NCI-H774 (cell line): ENCODE measurements around the gene CFAP45.

Experiments
- DNase-seq: peaks from one replicate; lab custom pipeline; 2025; lab: John Stamatoyannopoulos, UW

CFAP45 gene

DNA sequence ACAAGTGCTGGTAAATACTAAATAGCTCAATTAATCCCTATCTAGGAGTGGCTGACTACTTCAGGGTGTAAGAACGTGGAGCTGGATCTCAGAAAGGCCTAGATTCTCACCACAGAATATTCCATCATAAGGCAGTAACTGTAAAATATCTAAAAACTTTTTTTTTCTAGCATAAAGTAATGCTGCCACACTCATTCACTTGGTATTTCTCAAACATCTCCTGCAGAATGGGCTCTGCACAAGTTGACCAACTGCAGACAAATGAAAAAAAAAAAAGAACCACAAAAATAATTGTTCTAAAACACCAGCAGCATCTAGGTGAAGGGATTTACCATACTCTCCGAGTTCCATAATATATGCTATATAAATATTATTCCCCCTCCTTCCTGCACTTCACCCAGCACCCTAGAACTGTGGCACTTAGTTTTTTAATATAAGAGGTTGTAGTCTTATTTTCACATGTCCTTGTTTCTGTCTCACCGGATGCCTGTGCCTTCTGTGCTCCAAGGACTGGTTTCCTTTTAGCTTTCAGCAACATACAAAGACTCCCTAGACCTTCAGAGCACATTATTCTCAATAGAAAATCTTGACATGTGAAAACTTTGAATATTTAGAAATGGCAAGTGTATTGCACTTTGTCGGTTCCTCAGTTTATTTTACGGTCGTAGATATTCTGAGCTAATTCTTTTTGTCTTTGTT is 46.4 kb downstream of the CFAP45 start:
- no peak for DNase-seq

DNA sequence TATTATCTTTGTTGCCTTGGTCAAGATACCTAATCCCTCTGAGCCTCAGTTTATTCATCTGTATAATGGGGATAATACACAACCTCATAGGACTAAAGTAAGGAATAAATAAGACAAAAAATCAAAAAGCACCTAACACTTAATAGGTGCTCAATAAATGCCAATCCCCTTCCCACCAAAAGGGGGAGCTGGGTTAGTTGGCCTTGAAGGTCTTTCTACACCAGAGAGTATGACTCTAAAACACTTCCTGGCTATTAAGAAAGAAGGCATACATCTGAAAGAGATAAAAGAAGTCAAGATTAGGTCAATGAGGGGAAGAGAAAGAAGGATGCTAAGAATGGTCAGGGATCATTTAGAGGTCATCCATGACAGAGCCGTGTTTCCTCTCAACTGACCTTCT is 48.6 kb downstream of the CFAP45 start:
- no peak for DNase-seq

DNA sequence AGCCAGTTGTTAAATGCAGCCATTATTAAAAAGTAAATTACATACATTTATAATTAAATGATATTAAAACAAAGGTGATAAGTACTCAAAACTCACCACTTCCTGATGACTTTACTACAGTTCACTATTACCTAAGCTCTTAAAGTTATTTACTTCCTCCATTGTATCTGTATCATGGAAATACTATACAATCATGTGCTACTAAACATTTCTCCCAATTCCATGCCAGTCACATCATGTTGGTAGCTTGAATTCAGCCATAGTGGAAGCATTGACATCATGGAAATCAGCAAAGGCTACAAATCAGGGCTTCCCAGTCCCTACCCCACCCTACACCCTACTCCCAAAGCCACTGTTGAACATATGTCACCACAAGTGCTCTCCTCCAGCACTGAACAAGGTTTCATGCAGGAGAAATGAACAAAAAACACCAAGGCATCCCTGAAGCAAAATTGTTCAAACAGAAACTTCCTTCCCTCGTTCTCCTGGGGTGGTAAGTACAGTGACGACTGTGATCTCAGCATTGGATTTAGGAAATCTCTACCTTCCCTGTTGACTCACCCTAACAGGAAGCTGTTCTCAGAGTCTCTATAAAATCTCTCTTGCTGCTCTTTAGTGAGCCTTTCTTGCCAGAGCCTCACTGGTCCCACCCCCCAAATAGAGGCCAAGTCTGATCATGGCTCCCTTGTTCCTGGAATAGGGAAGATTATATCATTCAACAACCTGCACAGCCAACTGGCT is 50.2 kb downstream of the CFAP45 start:
- no peak for DNase-seq

DNA sequence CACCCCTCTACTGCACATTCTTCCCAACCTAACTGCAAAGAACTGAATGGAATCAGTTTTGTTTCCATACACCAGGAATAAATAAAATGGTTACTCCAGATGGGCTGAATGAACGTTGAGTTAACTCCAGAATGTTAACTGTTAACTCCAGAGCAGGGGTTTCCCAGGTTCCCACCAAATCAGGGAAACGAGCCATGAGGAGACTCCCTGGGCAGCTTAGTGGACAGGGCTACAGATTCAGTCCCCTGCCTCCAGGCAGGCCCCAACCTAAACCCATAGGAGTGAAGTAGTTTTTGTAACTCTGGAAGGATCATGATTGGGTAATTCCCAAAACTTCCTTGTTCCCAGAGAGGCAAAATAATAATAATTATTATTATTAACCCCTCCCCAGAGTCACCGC is 51.6 kb downstream of the CFAP45 start:
- no peak for DNase-seq

DNA sequence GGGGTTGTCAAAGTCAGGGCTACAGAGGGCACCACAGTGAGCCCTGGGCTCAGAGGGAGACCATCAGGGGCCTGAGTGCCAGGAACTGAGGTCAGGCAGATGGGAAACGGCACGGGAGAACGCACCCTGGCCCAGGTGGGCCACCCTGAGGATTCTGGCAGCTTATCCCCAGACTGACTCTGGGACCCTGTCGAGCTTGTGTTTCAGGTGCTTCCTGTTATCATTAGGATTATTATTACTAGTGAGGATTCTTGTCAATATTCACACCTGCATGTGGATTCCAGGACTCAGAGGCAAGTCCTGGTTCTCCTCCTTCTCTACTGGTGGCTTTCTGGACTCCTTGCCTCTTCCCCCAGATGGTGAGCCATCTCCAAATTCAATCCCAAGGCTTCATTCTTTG is 52.7 kb downstream of the CFAP45 start:
- DNase-seq = no peak

DNA sequence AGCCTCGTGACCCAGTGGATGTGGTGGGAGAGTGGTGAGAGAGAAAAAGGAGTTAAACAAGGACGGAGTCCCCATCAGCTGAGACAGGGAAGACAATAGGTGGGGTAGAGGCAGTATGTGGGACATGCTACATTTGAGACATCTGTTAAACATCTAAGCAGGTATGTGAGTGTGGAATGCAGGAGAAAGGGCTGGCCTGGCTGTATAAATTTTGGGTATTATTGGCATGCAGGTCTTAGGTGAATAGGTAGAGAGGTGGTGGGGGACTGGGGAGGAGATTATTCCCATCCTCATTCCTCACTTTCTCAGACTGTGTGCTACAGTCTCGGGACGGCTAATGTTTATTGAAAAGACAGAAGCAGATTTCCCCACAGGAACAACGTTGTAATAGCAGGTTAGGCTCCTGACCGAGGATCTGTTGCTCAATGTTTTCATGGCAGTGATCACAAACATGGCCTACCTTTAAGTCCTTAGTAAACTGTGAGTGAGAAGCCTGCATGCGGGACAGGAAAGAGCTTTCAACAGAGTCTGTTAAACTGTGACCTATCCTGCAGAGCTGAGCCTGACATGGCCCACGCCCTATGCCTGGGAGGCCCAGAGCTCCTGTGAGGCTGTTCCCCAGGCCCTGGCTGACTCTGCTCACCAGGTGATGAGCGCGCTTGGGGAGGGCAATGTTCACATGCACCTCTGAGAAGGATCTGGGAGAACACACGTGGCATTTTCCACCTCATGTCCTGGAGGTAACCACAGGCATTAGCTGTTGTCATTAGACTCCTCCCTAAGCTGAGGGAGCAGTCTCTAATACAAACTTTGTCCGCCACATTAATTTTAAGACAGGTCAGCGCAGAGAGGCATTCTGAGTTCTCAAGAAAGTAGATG is 54.0 kb downstream of the CFAP45 start:
- DNase-seq = no peak

DNA sequence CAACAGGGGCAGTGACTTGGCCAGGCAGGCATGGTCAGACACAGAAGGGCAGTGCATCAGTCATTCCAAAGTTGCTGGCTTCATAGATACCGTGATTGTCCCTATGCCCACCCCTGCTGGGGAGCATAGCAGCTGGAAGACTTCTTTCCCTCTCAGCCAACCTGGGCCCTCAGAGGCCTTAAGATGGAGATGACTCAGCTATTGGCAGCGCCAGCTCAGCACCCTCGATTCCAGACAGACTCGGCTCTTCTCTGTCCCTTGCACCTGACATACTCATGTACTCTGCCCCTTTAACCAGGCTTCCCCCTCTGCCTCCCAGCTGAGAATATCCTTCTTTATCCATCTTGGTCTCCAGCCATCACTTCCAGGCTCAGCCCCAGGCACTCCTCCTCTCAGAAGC is 56.5 kb downstream of the CFAP45 start:
- DNase-seq = no peak

DNA sequence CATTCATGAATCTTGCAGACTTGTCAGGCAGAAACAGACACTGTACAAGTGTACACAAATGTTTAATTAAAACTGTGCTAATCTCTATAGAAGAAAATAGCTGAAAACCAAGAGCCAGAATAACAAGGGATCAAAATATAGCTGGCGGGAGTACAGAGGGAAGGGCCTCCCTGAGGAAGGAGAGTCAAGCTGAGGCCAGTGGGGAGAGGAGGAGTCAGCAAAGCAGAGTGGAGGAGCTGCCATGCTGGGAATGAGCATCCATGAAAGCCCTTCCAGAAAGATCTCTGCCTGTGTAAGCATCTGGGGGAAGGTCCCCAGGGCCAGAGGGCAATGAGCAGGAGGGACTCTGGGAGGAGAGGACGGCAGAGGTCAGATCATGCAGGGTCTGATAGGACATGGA is 58.2 kb downstream of the CFAP45 start:
- no peak for DNase-seq

DNA sequence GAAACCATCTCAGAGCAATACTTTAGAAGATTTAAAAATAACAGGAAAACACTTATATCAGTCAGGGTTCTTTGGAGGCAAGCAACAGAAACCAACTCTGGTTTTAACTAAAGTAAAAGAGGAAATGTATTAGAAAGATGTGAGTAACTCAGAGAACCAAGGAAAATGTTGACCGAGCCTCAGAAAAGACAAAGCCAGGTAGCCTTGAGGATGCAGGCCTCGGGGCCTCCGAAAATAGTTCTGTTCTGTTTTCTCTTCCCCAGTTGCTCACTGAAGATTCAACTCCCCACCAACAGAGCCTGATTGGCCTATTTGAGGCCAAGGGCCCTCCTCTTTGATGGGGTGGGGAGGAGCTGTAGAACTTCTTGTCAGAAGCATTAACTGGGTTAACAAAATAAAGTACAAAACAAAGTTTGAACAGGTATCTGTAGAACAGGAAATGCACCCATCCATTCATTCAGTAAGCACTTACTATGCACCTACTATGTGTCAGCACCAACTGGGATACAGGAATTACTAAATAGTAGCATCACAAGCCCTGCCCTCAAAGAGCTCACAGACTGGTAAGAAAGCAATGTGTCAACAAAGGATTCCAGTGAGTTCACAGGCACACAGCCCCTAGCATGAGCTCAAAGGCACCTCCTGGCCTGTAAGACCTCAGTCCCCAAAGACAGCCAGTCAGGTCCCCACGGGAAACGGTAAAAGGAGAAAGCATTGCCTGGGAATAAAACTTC is 60.7 kb downstream of the CFAP45 start:
- no peak for DNase-seq

DNA sequence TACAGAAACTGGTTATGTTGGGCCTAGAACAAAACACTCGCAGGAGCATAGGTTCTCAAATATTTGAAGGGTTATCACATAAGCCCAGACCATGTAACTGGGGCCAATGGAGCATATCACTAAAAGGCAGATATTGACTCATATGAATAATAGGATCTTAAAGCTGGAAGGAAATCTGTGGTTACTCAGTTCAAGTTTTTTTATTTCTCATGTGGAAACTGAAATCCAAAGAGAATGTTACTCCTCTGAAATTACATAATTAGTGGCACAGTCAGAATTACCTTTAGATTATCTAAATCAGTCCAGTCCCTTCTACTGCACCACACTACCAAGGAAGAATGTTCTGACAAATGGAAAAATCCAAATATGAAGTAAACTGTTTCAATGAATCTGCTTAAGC is 61.2 kb downstream of the CFAP45 start:
- DNase-seq = no peak

DNA sequence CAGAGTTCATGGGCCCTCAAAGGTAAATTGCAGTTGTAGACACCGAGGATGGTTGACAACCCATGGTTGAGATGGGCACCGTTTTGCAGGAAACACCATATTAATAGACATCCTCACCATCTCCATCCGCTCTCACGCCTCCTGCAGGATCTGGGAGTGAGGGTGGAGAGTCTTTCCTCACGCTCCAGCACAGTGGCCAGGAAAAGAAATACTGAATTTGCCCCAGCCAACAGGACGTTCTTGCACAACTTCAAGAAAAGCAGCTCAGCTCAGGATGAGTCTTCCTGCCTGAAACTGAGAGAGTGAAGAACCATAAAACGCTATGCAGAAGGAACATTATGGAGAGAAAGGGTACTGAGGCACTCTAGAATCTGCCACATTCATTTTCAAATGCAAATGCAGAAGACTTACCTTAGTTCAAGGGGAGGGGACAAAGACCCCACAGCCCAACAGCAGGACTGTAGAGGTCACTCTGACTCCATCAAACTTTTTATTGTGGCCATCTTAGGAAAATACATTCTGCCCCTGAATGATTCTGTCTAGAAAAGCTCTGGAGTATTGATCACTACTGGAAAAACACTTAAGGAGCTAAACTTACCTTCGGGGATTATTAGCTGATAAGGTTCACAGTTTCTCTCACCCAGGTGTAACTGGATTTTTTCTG is 64.0 kb downstream of the CFAP45 start:
- DNase-seq = no peak

DNA sequence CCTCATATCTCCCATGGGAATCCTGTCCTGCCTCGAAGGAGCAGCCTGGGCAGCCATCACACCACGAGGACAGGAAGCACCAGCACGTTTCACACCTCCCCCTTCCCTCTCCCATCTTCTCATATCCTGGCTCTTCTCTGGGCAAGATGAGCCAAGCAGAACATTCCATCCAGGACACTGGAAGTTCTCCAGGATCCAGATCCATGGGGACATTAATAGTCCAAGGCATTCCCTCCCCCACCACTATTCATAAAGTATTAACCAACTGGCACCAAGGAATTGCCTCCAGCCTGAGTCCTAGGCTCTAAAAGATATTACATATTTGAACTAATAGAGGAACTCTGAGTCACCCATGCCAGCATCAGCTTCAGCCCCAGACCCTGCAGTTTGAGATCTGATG is 64.6 kb downstream of the CFAP45 start:
- no peak for DNase-seq

DNA sequence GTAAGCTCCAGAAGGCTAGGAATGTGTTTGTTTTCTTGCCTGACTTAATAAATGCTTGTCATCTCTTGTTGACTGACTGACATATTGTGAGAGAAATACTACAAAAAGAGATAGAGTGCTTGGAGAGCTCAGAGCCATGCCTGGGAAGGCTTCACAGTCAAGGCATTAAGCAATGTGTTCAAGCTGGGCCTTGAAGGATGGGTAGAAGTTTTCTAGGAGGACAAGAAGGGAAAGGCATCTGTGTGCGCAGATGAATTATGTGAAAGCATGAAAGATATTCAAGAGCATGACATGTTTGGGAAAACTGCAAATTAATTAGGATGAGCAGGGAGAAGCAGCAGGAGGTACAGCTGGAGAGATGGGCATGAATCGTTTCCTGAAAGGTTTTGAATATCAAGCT is 67.7 kb downstream of the CFAP45 start:
- DNase-seq = no peak

DNA sequence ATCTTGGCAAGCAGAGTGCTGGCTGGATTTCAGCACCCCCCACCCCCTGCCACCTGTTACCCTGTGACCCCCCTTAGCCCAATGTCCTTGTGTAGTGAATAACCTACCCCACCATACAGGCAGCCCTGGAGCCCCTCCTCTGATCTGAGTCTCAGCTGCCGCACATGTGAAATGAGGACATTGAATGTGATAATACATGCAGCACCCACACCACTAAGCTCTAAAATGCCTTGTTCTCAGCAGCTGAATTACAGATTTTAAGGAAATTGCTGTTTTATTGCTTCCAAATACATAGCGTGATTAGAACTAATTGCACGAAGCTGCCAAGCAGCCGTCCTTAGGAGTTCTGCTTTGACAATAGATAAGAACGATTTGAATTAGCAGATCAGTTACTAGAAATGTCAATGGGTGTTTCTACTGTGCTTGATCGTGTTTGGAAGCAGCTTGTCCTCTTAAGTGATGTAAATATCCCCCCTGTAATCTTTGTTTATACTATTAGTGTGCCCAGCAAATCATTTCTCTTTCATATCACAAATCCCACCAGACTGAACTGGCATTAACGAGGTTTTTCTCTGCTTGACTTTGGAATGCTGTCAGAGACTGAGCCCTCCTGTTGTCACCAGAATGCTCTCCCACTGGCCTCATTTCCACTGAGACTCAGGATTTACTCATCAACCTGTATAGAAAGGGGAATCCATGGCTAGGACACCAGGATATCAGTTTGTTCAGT is 68.4 kb downstream of the CFAP45 start:
- DNase-seq = no peak

DNA sequence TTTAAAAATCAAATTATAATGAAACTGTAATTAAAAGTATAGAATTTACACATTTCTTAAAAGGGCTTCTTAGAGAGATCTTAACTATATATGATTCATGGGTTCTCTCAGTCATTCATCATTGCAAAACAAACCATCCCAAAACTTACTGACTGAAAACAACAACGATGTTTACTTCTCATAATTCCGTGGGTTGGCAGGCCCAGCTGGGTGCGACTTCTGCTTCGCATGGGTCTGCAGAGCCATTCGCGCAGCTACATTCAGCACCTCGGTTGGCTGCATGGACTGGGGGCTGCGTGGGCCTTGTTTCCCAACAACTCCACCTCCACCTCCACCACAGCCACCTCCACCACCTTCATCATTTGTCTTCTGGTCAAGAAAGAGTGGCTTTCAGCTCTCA is 69.2 kb downstream of the CFAP45 start:
- DNase-seq = no peak

DNA sequence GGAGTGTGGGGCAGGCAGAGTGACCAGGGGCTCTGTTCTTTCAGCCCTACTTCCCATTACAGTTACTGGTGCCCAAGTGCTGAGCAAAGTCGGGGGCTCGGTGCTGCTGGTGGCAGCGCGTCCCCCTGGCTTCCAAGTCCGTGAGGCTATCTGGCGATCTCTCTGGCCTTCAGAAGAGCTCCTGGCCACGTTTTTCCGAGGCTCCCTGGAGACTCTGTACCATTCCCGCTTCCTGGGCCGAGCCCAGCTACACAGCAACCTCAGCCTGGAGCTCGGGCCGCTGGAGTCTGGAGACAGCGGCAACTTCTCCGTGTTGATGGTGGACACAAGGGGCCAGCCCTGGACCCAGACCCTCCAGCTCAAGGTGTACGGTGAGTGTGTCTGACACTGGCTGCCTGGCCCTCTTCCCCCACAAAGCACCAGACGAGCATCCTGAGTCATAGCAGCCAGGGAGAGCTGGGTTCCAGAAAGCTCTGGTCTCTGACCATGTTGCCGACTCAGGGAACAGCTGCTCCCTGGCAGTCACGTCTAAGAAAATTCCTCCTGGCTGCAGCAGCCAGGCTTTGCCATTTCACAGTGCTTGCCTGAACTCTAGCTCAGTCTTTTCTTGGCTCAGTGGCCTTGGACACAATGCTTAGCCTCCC is 70.0 kb downstream of the CFAP45 start:
- DNase-seq = no peak

DNA sequence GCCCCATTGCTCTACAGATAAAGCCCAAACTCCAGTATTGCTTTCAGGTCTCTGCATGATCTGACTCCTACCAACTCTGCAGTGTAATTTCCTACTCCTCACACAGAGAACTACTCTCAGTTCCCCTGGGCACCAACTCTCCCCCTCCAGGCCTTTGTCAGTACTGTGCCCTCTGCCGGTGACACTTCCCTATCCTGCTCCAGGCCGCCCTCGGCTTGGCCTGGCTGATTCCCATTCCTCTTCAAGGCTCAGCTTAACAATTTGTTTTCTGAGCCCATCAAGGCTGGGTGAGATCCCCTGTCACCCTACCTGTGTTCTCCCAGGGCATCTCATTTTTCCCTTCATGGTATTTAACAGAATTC is 70.7 kb downstream of the CFAP45 start:
- no peak for DNase-seq

DNA sequence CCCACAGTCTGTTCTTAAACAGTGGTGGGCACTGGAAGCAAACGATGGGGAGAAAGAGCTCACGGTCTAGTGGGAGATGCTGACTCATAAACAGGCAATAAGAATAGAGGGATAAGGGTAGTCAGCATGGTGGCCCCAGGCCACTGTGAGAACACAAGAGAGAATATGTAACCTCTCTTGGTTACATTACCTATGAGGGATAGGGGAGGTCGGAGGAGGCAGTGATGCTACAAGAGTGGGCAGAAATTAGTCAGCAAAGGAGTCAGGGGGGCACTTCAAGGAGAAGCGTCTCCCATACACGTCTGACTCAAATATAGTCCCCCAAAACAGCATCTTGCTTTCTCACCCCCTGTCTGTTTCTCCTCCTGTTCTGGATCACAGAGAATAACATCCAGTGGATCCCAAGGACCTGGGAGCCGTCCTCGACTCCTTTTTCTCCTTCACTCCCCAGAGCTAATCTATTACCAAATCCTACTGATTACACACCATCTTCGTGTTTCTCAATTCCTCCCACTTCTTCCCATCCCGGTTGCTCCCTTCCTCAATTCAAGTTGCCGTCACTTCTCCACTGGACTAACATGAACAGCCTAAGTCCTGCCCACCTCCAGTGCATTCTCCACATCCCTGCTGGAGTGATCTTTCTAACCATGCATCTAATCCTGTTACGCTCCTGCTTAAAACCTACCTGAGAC is 71.2 kb downstream of the CFAP45 start:
- no peak for DNase-seq

DNA sequence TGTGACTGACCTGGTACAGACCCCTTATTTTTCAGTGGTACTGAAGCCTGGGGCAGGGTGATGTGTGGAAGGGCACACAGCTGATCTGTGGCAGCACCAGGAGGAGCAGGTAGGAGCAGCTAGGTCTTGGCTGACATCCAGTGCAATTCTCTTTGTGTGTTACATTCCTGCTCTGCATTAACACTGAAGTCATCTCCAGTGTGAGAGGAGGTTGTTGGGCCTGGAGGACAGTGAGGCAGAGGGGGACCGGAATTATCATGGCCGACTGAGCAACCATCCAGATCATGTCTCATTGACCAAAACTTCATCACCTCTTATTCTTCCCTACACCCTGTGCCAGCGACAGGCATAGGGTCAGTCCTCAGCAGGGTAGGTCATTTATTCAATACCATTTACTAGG is 71.8 kb downstream of the CFAP45 start:
- DNase-seq = no peak

DNA sequence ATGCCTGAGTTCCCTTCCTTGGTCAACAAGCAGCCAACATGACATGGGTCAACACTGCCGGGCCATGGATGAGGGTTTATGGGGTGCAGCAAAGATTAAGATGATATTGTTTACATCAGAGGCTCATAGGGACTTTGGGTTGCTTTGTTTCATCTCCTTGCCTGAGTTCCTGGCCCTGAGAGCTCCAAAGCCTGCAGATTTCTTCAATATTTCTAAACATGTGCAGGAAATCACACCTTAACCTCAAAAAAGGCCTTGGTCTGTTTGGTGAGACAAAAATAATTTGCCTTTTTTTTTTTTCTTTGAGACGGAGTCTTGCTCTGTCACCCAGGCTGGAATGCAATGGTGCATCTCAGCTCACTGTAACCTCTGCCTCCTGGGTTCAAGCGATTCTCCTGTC is 72.4 kb downstream of the CFAP45 start:
- no peak for DNase-seq
